HG03139 (cell line): ENCODE measurements around the gene PRSS36.
"Not testable (repeated sequence)": the region's sequence is repeated elsewhere in the genome, so short reads cannot be mapped to it uniquely, and the experiment has no call there.

Experiments used
- ATAC-seq: cut with Tn5 transposase; IDR thresholded peaks from one replicate; pipeline ENCODE4 v1.9.1; 2021; ENCODE audit not compliant: unreplicated experiment

The PRSS36 gene

GRCh38 chr16:31184888-31185287 is 35.0 kb upstream of the PRSS36 start:
- no peak for ATAC-seq

GRCh38 chr16:31183432-31184428 is 33.9 kb upstream of the PRSS36 start:
- ATAC-seq = no peak

GRCh38 chr16:31182391-31182790 is 32.5 kb upstream of the PRSS36 start:
- ATAC-seq = no peak

GRCh38 chr16:31181102-31181830 is 31.4 kb upstream of the PRSS36 start:
- no peak for ATAC-seq

GRCh38 chr16:31179747-31180459 is 30.0 kb upstream of the PRSS36 start, which contains the start of gene FUS:
Gene FUS (plus strand): TSS chr16:31180139. CDS start chr16:31180215, 76 bp downstream.
- peak; percentile 42 for ATAC-seq

GRCh38 chr16:31179219-31179746 is 29.4 kb upstream of the PRSS36 start:
- ATAC-seq = peak; percentile 0

- no peak for ATAC-seq
Measured at GRCh38 chr16:31177136-31177535, 27.3 kb upstream of the PRSS36 start.

GRCh38 chr16:31170048-31170447 is 20.2 kb upstream of the PRSS36 start:
- not testable (repeated sequence) for ATAC-seq

GRCh38 chr16:31168848-31169247 is 19.0 kb upstream of the PRSS36 start:
- ATAC-seq = no peak

GRCh38 chr16:31167315-31167714 is 17.4 kb upstream of the PRSS36 start:
- no peak for ATAC-seq

- ATAC-seq = no peak
Measured at GRCh38 chr16:31157136-31157535, 7.3 kb upstream of the PRSS36 start.

- ATAC-seq = not testable (repeated sequence)
Measured at GRCh38 chr16:31150976-31151375, 1.1 kb upstream of the PRSS36 start.

GRCh38 chr16:31149332-31149731 is 534 bp downstream of the PRSS36 start:
- no peak for ATAC-seq

- no peak for ATAC-seq
Measured at GRCh38 chr16:31148896-31149295, 970 bp downstream of the PRSS36 start.

- no peak for ATAC-seq
Measured at GRCh38 chr16:31148281-31148728, 1.6 kb downstream of the PRSS36 start.

GRCh38 chr16:31147574-31147973 is 2.3 kb downstream of the PRSS36 start:
- ATAC-seq = no peak

- no peak for ATAC-seq
Measured at GRCh38 chr16:31145398-31145990, 4.4 kb downstream of the PRSS36 start.

- ATAC-seq = not testable (repeated sequence)
Measured at GRCh38 chr16:31144418-31144817, 5.4 kb downstream of the PRSS36 start.

GRCh38 chr16:31143694-31144148 is 6.1 kb downstream of the PRSS36 start:
- no peak for ATAC-seq

GRCh38 chr16:31143011-31143693 is 6.7 kb downstream of the PRSS36 start:
- no peak for ATAC-seq
